ENCODE data around the gene ELK3. TPM values are rescaled to one million over a fixed set of nuclear protein-coding genes. Genes with fewer than 3 reads are reported as not detected.

Gene ELK3
- total and polyA plus RNA-seq, 2 experiments from 2014 or later = 5.5 to 8.3 TPM

DNA sequence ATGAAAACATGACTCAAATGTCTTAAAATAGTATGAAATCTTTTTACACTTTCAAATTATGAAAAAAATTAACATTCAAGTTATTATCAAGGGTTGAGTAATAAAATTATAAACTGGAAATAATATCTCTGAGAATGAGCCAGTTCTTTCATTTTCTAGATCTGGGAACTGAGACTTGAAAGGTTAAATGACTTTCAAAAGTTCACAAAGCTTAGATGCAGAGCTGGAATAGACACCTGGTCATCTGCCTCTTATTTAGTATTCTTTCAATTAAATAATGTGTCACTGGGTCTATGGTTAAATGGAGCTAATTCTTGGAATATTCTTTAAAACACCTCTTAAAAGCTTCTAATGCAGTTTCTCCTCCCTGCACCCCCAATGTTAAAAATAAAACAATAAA is 119.4 kb downstream of the ELK3 start:
- Histone ChIP-seq H3K4me3 (no peak overlapping the region), H3K27ac (ENCODE audit: low read depth) (no peak overlapping the region), H3K79me2 (replicated peaks; ENCODE audit: insufficient read depth) (no peaks in the 10 kb centered on the region; the same call in 1 of the 2 replicates), H3K9me2 (ENCODE audit: insufficient read depth) (no peaks in the 10 kb centered on the region), H4K20me1 (replicated peaks; ENCODE audit: insufficient read depth) (no peaks in the 10 kb centered on the region), H3K4me2 (no peak overlapping the region), H3K36me3 (ENCODE audit: insufficient read depth) (no peaks in the 10 kb centered on the region), H3K27me3 (ENCODE audit: insufficient read depth) (no peaks in the 10 kb centered on the region), H3K4me1 (ENCODE audit: insufficient read depth) (no peaks in the 10 kb centered on the region), H2AFZ (no peak overlapping the region), H3F3A (replicated peaks; ENCODE audit: low read depth) (no peaks in the 10 kb centered on the region)
- no peak overlapping the region for H3K4me3 Mint-ChIP-seq
- H3K27ac Mint-ChIP-seq = no peak overlapping the region
- ATAC-seq = no peak
- peaks cover 7% of the 10 kb centered on the region; the same call in 2 of the 3 replicates for H3K4me1 Mint-ChIP-seq
- TF ChIP-seq ZNF114 (CRISPR knock-in tag; IDR thresholded peaks at IDR 0.05) = no peak
- TF ChIP-seq EZH2phosphoT487 (IDR thresholded peaks at IDR 0.05; ENCODE audit: unreplicated experiment) = no peak
- TF ChIP-seq, protein P1, sequence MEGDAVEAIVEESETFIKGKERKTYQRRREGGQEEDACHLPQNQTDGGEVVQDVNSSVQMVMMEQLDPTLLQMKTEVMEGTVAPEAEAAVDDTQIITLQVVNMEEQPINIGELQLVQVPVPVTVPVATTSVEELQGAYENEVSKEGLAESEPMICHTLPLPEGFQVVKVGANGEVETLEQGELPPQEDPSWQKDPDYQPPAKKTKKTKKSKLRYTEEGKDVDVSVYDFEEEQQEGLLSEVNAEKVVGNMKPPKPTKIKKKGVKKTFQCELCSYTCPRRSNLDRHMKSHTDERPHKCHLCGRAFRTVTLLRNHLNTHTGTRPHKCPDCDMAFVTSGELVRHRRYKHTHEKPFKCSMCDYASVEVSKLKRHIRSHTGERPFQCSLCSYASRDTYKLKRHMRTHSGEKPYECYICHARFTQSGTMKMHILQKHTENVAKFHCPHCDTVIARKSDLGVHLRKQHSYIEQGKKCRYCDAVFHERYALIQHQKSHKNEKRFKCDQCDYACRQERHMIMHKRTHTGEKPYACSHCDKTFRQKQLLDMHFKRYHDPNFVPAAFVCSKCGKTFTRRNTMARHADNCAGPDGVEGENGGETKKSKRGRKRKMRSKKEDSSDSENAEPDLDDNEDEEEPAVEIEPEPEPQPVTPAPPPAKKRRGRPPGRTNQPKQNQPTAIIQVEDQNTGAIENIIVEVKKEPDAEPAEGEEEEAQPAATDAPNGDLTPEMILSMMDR (conservative IDR thresholded peaks at IDR 0.05; ENCODE audit: low read depth in 2 of 2) = no peak
- TF ChIP-seq JUNB (IDR thresholded peaks at IDR 0.05; ENCODE audit: unreplicated experiment) = no peak
- TF ChIP-seq, protein P2, sequence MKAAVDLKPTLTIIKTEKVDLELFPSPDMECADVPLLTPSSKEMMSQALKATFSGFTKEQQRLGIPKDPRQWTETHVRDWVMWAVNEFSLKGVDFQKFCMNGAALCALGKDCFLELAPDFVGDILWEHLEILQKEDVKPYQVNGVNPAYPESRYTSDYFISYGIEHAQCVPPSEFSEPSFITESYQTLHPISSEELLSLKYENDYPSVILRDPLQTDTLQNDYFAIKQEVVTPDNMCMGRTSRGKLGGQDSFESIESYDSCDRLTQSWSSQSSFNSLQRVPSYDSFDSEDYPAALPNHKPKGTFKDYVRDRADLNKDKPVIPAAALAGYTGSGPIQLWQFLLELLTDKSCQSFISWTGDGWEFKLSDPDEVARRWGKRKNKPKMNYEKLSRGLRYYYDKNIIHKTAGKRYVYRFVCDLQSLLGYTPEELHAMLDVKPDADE (IDR thresholded peaks at IDR 0.05) = no peak
- no peak for TF ChIP-seq POLR2AphosphoS5 (IDR thresholded peaks at IDR 0.05; ENCODE audit: low read depth)
- TF ChIP-seq CREB1 (CRISPR knock-in tag; IDR thresholded peaks at IDR 0.05; ENCODE audit: low read depth) = no peak
- TF ChIP-seq STAT1 (IDR thresholded peaks at IDR 0.05; ENCODE audit: unreplicated experiment) = no peak
- TF ChIP-seq, protein P3, sequence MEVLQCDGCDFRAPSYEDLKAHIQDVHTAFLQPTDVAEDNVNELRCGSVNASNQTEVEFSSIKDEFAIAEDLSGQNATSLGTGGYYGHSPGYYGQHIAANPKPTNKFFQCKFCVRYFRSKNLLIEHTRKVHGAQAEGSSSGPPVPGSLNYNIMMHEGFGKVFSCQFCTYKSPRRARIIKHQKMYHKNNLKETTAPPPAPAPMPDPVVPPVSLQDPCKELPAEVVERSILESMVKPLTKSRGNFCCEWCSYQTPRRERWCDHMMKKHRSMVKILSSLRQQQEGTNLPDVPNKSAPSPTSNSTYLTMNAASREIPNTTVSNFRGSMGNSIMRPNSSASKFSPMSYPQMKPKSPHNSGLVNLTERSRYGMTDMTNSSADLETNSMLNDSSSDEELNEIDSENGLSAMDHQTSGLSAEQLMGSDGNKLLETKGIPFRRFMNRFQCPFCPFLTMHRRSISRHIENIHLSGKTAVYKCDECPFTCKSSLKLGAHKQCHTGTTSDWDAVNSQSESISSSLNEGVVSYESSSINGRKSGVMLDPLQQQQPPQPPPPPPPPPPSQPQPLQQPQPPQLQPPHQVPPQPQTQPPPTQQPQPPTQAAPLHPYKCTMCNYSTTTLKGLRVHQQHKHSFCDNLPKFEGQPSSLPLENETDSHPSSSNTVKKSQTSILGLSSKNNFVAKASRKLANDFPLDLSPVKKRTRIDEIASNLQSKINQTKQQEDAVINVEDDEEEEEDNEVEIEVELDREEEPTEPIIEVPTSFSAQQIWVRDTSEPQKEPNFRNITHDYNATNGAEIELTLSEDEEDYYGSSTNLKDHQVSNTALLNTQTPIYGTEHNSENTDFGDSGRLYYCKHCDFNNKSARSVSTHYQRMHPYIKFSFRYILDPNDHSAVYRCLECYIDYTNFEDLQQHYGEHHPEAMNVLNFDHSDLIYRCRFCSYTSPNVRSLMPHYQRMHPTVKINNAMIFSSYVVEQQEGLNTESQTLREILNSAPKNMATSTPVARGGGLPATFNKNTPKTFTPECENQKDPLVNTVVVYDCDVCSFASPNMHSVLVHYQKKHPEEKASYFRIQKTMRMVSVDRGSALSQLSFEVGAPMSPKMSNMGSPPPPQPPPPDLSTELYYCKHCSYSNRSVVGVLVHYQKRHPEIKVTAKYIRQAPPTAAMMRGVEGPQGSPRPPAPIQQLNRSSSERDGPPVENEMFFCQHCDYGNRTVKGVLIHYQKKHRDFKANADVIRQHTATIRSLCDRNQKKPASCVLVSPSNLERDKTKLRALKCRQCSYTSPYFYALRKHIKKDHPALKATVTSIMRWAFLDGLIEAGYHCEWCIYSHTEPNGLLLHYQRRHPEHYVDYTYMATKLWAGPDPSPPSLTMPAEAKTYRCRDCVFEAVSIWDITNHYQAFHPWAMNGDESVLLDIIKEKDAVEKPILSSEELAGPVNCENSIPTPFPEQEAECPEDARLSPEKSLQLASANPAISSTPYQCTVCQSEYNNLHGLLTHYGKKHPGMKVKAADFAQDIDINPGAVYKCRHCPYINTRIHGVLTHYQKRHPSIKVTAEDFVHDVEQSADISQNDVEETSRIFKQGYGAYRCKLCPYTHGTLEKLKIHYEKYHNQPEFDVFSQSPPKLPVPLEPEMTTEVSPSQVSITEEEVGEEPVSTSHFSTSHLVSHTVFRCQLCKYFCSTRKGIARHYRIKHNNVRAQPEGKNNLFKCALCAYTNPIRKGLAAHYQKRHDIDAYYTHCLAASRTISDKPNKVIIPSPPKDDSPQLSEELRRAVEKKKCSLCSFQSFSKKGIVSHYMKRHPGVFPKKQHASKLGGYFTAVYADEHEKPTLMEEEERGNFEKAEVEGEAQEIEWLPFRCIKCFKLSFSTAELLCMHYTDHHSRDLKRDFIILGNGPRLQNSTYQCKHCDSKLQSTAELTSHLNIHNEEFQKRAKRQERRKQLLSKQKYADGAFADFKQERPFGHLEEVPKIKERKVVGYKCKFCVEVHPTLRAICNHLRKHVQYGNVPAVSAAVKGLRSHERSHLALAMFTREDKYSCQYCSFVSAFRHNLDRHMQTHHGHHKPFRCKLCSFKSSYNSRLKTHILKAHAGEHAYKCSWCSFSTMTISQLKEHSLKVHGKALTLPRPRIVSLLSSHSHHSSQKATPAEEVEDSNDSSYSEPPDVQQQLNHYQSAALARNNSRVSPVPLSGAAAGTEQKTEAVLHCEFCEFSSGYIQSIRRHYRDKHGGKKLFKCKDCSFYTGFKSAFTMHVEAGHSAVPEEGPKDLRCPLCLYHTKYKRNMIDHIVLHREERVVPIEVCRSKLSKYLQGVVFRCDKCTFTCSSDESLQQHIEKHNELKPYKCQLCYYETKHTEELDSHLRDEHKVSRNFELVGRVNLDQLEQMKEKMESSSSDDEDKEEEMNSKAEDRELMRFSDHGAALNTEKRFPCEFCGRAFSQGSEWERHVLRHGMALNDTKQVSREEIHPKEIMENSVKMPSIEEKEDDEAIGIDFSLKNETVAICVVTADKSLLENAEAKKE (CRISPR knock-in tag; IDR thresholded peaks at IDR 0.05) = no peak
- no peak for TF ChIP-seq ZNF331 (CRISPR knock-in tag; IDR thresholded peaks at IDR 0.05; ENCODE audit: low read depth)
- TF ChIP-seq NANOG (IDR thresholded peaks at IDR 0.05; ENCODE audit: borderline replicate concordance) = no peak
- TF ChIP-seq, protein P4, sequence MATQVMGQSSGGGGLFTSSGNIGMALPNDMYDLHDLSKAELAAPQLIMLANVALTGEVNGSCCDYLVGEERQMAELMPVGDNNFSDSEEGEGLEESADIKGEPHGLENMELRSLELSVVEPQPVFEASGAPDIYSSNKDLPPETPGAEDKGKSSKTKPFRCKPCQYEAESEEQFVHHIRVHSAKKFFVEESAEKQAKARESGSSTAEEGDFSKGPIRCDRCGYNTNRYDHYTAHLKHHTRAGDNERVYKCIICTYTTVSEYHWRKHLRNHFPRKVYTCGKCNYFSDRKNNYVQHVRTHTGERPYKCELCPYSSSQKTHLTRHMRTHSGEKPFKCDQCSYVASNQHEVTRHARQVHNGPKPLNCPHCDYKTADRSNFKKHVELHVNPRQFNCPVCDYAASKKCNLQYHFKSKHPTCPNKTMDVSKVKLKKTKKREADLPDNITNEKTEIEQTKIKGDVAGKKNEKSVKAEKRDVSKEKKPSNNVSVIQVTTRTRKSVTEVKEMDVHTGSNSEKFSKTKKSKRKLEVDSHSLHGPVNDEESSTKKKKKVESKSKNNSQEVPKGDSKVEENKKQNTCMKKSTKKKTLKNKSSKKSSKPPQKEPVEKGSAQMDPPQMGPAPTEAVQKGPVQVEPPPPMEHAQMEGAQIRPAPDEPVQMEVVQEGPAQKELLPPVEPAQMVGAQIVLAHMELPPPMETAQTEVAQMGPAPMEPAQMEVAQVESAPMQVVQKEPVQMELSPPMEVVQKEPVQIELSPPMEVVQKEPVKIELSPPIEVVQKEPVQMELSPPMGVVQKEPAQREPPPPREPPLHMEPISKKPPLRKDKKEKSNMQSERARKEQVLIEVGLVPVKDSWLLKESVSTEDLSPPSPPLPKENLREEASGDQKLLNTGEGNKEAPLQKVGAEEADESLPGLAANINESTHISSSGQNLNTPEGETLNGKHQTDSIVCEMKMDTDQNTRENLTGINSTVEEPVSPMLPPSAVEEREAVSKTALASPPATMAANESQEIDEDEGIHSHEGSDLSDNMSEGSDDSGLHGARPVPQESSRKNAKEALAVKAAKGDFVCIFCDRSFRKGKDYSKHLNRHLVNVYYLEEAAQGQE (IDR thresholded peaks at IDR 0.05; ENCODE audit: unreplicated experiment) = no peak
- no peak for TF ChIP-seq EZH2 (IDR thresholded peaks at IDR 0.05; ENCODE audit: low read depth, unreplicated experiment)
- DNase-seq (ENCODE audit: low spot score) = no peak
- peaks cover 3% of the 10 kb centered on the region; the same call in 1 of the 3 replicates for H3K9me3 Mint-ChIP-seq
- H3K27me3 Mint-ChIP-seq (ENCODE audit: insufficient read depth, low read depth, poor library complexity) = peaks cover 2% of the 10 kb centered on the region
- H3K36me3 Mint-ChIP-seq (ENCODE audit: low read depth) = peaks cover 3% of the 10 kb centered on the region; the same call in 2 of the 3 replicates

Data from GM23338 (cell line).